Esophagus squamous epithelium (tissue), 5 donors: ENCODE data around the gene MED8. TPM values are rescaled to one million over a fixed set of nuclear protein-coding genes. Genes with fewer than 3 reads are reported as not detected.

Source experiments
- DNase-seq: peaks from one replicate; lab custom pipeline; 2025; lab: John Stamatoyannopoulos, UW
- H3K27ac ChIP-seq, 4 donors: fragments of 200-600 bp; sonication (generic); one replicate each; pipeline ENCODE4 v1.5.1; 2016 to 2019; ENCODE audit warnings: mild to moderate bottlenecking in 1 of 4
- H3K27me3 ChIP-seq, 4 donors: fragments of 200-600 bp; sonication (generic); 1 replicate in 3 of 4; 2 replicates in 1 of 4; pipeline versions ENCODE4 v1.5.1 to v1.6.0; 2017 to 2021; ENCODE audit warnings: antibody characterized with exemption in 1 of 4
- H3K36me3 ChIP-seq, 3 donors: fragments of 200-600 bp; sonication (generic); one replicate each; pipeline ENCODE4 v1.5.1; 2016 to 2019
- H3K4me1 ChIP-seq, 3 donors: fragments of 200-600 bp; sonication (generic); one replicate each; pipeline ENCODE4 v1.5.1; 2017 to 2019
- H3K4me3 ChIP-seq, 4 donors: fragments of 200-600 bp; sonication (generic); 1 replicate in 3 of 4; 2 replicates in 1 of 4; pipeline ENCODE4 v1.5.1; 2016 to 2019; ENCODE audit warnings: mild to moderate bottlenecking in 2 of 4, moderate library complexity in 1 of 4
- H3K9me3 ChIP-seq, 3 donors: fragments of 200-600 bp; sonication (generic); one replicate each; pipeline ENCODE4 v1.5.1; 2016 to 2019
- CTCF ChIP-seq, 6 experiments: fragments of 450-650 bp in 4 of 6; fragments of 200-600 bp in 2 of 6; sonication (generic) in 2 of 6; IDR thresholded peaks; one replicate each; pipeline ENCODE4 v1.5.1; 2016 to 2019; ENCODE audit warnings: antibody characterized with exemption in 6 of 6, mild to moderate bottlenecking in 4 of 6, moderate library complexity in 4 of 6
- POLR2A ChIP-seq, 4 donors: fragments of 450-650 bp; IDR thresholded peaks; one replicate each; pipeline ENCODE4 v1.6.1; 2017; ENCODE audit warnings: antibody characterized with exemption in 4 of 4, mild to moderate bottlenecking in 4 of 4, moderate library complexity in 3 of 4
- WGBS, 2 donors: methylation state at CpG; one replicate each; pipeline ENCODE4 v1.1.5; 2018; 5-methylcytosine and 5-hydroxymethylcytosine counted together
- intact Hi-C: fragments of 100-400 bp; cut with DNase I; formaldehyde crosslinking; loops from one replicate; pipeline ENCODE4 v1.15.0; 2022
- total RNA-seq, 4 donors: library from RNA; depleted of rRNA; stranded (reverse); fragments of >200 nt; gene quantifications; one replicate each; pipeline ENCODE4 v1.1.0, GENCODE V29; 2016
- donor health status: DM: yes; HTN: yes; CAD: no.

Gene MED8
- total RNA-seq, 4 donors from 2014 or later = 34.5 to 60.1 (median 38.6) TPM

DNA sequence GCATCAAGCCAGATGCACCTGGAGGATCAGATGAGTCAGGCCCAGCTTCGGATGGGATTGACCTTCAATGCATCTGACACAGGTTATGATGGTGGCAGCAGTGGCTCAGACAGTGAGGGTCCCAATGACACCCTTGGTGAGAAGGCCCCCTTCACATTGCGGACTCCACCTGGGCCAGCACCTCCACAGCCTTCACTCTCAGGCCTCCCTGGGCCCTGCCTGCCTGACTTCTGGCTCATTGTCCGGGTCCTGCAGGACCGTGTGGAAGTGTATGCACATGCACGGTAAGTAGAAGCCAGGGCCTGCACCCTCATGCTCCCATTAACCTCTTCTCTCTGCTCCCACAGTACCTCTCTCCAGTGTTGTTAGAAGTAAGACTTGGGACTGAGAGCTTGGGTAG, 43.3 kb upstream of the MED8 start:
- no peak for TF ChIP-seq POLR2A (IDR thresholded peaks at IDR 0.05)
- TF ChIP-seq CTCF (IDR thresholded peaks at IDR 0.05) = no peak

GRCh38 chr1:43432171-43432860, 42.7 kb upstream of the MED8 start:
- Histone ChIP-seq H3K4me1 (peaks cover 0 to 20% (median 4%) of the 10 kb centered on the region in 3 donors), H3K36me3 (peaks cover 62 to 100% (median 69%) of the 10 kb centered on the region in 3 donors), H3K27me3 (no peaks in the 10 kb centered on the region), H3K4me3 (no peak overlapping the region), H3K27ac (no peak overlapping the region), H3K9me3 (no peaks in the 10 kb centered on the region)
- intact Hi-C loops = no loop called here
- 83 to 90% methylated on average over 1 to 2 of the region's 9 CpGs for WGBS, 2 donors
- DNase-seq = no peak
- TF ChIP-seq POLR2A (IDR thresholded peaks at IDR 0.05) = no peak

More for the DNA sequence above, 43.3 kb upstream of the MED8 start:
- intact Hi-C loops = no loop called here
- H3K4me1 ChIP-seq = peaks cover 0 to 20% (median 4%) of the 10 kb centered on the region in 3 donors
- H3K36me3 ChIP-seq = peaks cover 56 to 100% (median 66%) of the 10 kb centered on the region in 3 donors
- no peak for DNase-seq
- H3K27ac ChIP-seq = no peak overlapping the region
- H3K27me3 ChIP-seq = no peaks in the 10 kb centered on the region
- WGBS, 2 donors = 77 to 92% methylated on average over 5 of the region's 5 CpGs
- H3K4me3 ChIP-seq = no peak overlapping the region
- no peaks in the 10 kb centered on the region for H3K9me3 ChIP-seq

- intact Hi-C loops = no loop called here
- peaks cover 65 to 100% (median 71%) of the 10 kb centered on the region in 3 donors for H3K36me3 ChIP-seq
These were observed 42.1 kb upstream of the MED8 start for GRCh38 chr1:43431676-43432075.

GRCh38 chr1:43430831-43431230, 41.2 kb upstream of the MED8 start:
- intact Hi-C loops = no loop called here
- WGBS, 2 donors = 100% methylated on average over 1 of the region's 5 CpGs
- Histone ChIP-seq H3K27ac (no peak overlapping the region), H3K4me3 (no peak overlapping the region), H3K9me3 (no peaks in the 10 kb centered on the region), H3K36me3 (peaks cover 74 to 100% (median 80%) of the 10 kb centered on the region in 3 donors), H3K4me1 (peaks cover 0 to 10% (median 0%) of the 10 kb centered on the region in 3 donors), H3K27me3 (no peaks in the 10 kb centered on the region)
- TF ChIP-seq CTCF (IDR thresholded peaks at IDR 0.05) = no peak
- TF ChIP-seq POLR2A (IDR thresholded peaks at IDR 0.05) = no peak
- DNase-seq = no peak

More at GRCh38 chr1:43431676-43432075, 42.1 kb upstream of the MED8 start:
- Histone ChIP-seq H3K27me3 (no peaks in the 10 kb centered on the region), H3K4me1 (peaks cover 0 to 17% (median 4%) of the 10 kb centered on the region in 3 donors), H3K4me3 (no peak overlapping the region), H3K9me3 (no peaks in the 10 kb centered on the region), H3K27ac (no peak overlapping the region)
- no peak for DNase-seq
- TF ChIP-seq POLR2A (IDR thresholded peaks at IDR 0.05) = no peak
- TF ChIP-seq CTCF (IDR thresholded peaks at IDR 0.05) = no peak
- WGBS, 2 donors = 97 to 98% methylated on average over 7 of the region's 9 CpGs

DNA sequence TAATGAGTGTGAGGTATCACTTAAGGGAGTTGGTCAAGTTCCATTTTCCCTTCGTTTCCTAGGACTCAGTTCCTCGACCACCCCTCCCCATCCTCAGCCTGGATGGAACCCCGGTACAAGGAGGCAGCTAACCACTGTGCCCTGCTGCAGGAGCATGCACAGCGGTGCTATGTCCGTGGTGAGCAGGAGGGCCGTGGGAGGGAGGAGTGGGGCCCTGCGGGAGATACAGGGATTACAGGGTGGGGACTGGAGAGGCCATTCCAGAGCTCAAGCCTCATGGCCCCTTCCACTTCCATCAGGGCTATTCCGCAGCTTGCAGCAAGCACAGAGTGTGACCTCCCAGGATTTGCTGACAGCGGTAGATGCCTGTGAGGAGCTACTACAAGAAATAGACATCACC, 38.3 kb upstream of the MED8 start:
- 90 to 93% methylated on average over 3 to 7 of the region's 9 CpGs for WGBS, 2 donors
- TF ChIP-seq CTCF (IDR thresholded peaks at IDR 0.05) (no peak), POLR2A (IDR thresholded peaks at IDR 0.05) (no peak)
- peaks cover 0 to 13% (median 4%) of the 10 kb centered on the region in 3 donors for H3K9me3 ChIP-seq
- no peak for DNase-seq
- no peaks in the 10 kb centered on the region for H3K4me1 ChIP-seq
- intact Hi-C loops = no loop called here
- peaks cover 74 to 100% (median 82%) of the 10 kb centered on the region in 3 donors for H3K36me3 ChIP-seq
- no peak overlapping the region for H3K27ac ChIP-seq
- H3K4me3 ChIP-seq = no peak overlapping the region
- no peaks in the 10 kb centered on the region for H3K27me3 ChIP-seq
